ENCODE results near the gene ZIC4. TPM values are rescaled to one million over a fixed set of nuclear protein-coding genes. Genes with fewer than 3 reads are reported as not detected.

The ZIC4 gene
- total RNA-seq, 1 donor from 2014 or later, result not detected

DNA sequence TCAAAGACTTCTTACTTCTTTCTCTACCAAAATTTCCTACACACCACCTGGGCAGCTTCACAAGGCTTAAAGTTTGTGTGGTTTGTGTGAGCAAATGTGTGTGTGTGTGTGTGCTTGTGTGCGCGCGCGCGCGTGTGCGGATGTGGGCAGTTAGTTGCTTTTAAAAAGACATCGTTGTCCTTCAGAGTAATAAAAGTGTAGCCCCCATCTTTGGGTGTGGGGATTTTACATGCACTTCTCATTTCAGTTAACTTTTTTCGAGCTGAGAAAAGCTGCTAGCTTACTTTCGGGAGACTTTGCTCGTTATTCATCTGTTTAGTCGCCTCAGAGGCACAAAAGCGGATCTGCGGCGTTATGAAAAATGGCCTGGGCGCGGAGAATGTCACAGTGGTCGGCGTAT is 36.0 kb downstream of the ZIC4 start:
- H3K9me3 Mint-ChIP-seq (ENCODE audit: unreplicated experiment), result no peaks in the 10 kb centered on the region
- no peaks in the 10 kb centered on the region for H3K4me1 Mint-ChIP-seq (ENCODE audit: low read depth, unreplicated experiment)
- DNase-seq, result no peak
- H3K27ac Mint-ChIP-seq (ENCODE audit: unreplicated experiment), result no peak overlapping the region
- H3K27me3 Mint-ChIP-seq (ENCODE audit: unreplicated experiment), result peaks cover 47% of the 10 kb centered on the region
- TF ChIP-seq, protein P1, sequence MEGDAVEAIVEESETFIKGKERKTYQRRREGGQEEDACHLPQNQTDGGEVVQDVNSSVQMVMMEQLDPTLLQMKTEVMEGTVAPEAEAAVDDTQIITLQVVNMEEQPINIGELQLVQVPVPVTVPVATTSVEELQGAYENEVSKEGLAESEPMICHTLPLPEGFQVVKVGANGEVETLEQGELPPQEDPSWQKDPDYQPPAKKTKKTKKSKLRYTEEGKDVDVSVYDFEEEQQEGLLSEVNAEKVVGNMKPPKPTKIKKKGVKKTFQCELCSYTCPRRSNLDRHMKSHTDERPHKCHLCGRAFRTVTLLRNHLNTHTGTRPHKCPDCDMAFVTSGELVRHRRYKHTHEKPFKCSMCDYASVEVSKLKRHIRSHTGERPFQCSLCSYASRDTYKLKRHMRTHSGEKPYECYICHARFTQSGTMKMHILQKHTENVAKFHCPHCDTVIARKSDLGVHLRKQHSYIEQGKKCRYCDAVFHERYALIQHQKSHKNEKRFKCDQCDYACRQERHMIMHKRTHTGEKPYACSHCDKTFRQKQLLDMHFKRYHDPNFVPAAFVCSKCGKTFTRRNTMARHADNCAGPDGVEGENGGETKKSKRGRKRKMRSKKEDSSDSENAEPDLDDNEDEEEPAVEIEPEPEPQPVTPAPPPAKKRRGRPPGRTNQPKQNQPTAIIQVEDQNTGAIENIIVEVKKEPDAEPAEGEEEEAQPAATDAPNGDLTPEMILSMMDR (IDR thresholded peaks at IDR 0.05; ENCODE audit: partially characterized antibody, unreplicated experiment), result no peak
- H3K36me3 Mint-ChIP-seq (ENCODE audit: unreplicated experiment), result no peaks in the 10 kb centered on the region
- no peak overlapping the region for H3K4me3 Mint-ChIP-seq (ENCODE audit: unreplicated experiment)

DNA sequence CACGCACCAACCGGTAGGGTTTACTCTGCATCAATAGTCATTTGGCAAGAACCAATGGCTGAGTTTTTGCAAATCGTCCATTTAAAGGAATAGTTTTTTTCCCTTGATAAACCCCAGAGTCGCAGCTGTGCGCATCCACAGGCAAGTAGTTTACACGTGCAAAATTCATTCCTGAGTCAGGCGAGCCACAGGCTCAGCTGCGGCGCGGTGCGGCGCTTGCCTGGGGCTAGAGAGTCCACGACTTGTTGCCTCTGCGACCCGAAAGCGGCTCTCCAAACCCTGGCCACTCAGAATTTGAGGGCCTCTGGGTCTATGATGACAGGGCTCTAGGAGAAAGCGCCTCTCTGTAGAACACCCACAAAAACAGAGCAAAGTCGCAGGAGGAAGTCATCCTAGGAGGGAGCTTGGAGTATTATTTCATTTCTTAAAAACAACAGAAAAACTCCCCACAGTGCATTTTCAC is 36.7 kb downstream of the ZIC4 start:
- no peaks in the 10 kb centered on the region for H3K4me1 Mint-ChIP-seq (ENCODE audit: low read depth, unreplicated experiment)
- H3K27me3 Mint-ChIP-seq (ENCODE audit: unreplicated experiment), result peaks cover 44% of the 10 kb centered on the region
- no peaks in the 10 kb centered on the region for H3K9me3 Mint-ChIP-seq (ENCODE audit: unreplicated experiment)
- H3K36me3 Mint-ChIP-seq (ENCODE audit: unreplicated experiment), result no peaks in the 10 kb centered on the region
- no peak overlapping the region for H3K27ac Mint-ChIP-seq (ENCODE audit: unreplicated experiment)
- TF ChIP-seq, protein P1 (IDR thresholded peaks at IDR 0.05; ENCODE audit: partially characterized antibody, unreplicated experiment), result no peak
- H3K4me3 Mint-ChIP-seq (ENCODE audit: unreplicated experiment), result no peak overlapping the region
- DNase-seq, result no peak

DNA sequence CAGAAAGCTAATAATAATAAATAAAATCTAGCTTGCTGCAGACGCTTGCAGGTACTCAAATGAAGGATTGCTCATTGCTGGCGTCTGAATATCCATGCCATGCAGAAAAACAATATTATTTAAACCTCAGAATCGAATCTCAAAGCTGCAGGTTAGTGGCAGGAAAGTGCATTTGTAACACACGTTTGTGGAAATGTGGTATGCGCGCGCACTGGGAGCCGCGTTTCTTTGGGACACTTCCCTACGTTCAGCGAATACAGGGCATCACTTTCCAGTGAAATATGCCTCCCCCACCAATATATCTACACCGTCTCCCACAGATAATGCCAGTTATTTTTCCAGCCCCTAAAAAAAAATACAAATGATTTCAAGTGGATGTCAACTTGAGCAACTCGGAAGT is 37.1 kb downstream of the ZIC4 start:
- no peaks in the 10 kb centered on the region for H3K4me1 Mint-ChIP-seq (ENCODE audit: low read depth, unreplicated experiment)

DNA sequence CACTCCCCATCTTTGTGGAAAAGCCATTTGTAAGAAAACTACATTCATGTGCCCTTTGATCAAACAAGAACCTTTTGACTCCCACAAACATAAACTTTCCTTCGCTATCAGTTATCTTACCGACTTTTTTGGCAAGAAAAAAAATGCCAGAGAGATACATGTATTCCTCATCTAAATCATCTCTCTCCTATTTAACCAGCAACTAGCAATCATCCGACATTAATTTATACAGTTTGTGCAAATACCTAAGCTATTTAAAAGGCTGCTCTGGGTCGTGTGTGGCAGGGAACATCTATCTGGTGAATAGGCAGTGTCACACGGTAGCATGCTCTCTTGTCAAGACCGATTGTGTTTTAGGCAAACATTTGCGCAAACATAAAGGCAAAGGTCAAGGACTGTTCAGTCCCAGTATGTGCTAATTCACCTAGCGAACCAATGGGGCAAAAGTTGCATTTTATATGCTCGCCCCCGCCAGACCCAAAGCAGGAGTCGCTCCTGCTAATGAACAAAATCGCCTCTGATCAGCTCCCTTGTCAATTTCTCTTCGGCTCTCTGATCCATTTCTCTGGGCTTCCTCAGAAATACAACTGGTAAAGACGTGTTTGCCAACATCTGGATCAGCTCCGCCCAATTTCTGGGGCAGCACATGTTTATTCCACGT is 37.7 kb downstream of the ZIC4 start:
- Mint-ChIP-seq H3K27ac (ENCODE audit: unreplicated experiment) (no peak overlapping the region), H3K9me3 (ENCODE audit: unreplicated experiment) (no peaks in the 10 kb centered on the region), H3K4me3 (ENCODE audit: unreplicated experiment) (no peak overlapping the region), H3K4me1 (ENCODE audit: low read depth, unreplicated experiment) (no peaks in the 10 kb centered on the region), H3K27me3 (ENCODE audit: unreplicated experiment) (peaks cover 41% of the 10 kb centered on the region), H3K36me3 (ENCODE audit: unreplicated experiment) (no peaks in the 10 kb centered on the region)
- no peak for DNase-seq
- TF ChIP-seq, protein P1 (IDR thresholded peaks at IDR 0.05; ENCODE audit: partially characterized antibody, unreplicated experiment), result no peak

More for the DNA sequence above, 37.1 kb downstream of the ZIC4 start:
- H3K27me3 Mint-ChIP-seq (ENCODE audit: unreplicated experiment), result peaks cover 41% of the 10 kb centered on the region
- no peak overlapping the region for H3K4me3 Mint-ChIP-seq (ENCODE audit: unreplicated experiment)
- no peaks in the 10 kb centered on the region for H3K9me3 Mint-ChIP-seq (ENCODE audit: unreplicated experiment)
- no peaks in the 10 kb centered on the region for H3K36me3 Mint-ChIP-seq (ENCODE audit: unreplicated experiment)
- DNase-seq, result no peak
- H3K27ac Mint-ChIP-seq (ENCODE audit: unreplicated experiment), result no peak overlapping the region
- TF ChIP-seq, protein P1 (IDR thresholded peaks at IDR 0.05; ENCODE audit: partially characterized antibody, unreplicated experiment), result no peak

DNA sequence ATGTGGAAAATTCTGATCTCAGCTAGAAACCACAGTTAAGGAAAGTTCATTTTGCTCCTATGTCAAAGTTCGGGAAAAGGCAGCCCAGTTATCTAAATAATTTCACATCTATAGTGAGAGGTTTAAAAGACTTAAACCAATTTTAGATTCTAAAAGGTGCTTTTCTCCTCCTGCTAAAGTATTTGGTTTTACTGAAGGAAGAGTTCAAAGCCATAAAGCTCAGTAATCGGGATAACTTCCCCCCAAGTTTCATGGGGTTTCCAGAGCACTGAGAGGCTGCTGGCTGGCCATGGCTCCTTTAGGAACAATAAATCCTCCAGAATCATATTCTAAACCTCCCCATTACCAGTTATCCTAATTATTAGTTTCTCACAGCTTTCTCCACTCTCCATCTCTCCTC is 38.2 kb downstream of the ZIC4 start:
- Mint-ChIP-seq H3K36me3 (ENCODE audit: unreplicated experiment) (no peaks in the 10 kb centered on the region), H3K9me3 (ENCODE audit: unreplicated experiment) (no peaks in the 10 kb centered on the region), H3K27ac (ENCODE audit: unreplicated experiment) (no peak overlapping the region), H3K27me3 (ENCODE audit: unreplicated experiment) (peaks cover 38% of the 10 kb centered on the region), H3K4me1 (ENCODE audit: low read depth, unreplicated experiment) (no peaks in the 10 kb centered on the region), H3K4me3 (ENCODE audit: unreplicated experiment) (no peak overlapping the region)
- TF ChIP-seq, protein P1 (IDR thresholded peaks at IDR 0.05; ENCODE audit: partially characterized antibody, unreplicated experiment), result no peak
- DNase-seq, result no peak
